ENCODE results near the gene THRB.

The THRB gene

DNA sequence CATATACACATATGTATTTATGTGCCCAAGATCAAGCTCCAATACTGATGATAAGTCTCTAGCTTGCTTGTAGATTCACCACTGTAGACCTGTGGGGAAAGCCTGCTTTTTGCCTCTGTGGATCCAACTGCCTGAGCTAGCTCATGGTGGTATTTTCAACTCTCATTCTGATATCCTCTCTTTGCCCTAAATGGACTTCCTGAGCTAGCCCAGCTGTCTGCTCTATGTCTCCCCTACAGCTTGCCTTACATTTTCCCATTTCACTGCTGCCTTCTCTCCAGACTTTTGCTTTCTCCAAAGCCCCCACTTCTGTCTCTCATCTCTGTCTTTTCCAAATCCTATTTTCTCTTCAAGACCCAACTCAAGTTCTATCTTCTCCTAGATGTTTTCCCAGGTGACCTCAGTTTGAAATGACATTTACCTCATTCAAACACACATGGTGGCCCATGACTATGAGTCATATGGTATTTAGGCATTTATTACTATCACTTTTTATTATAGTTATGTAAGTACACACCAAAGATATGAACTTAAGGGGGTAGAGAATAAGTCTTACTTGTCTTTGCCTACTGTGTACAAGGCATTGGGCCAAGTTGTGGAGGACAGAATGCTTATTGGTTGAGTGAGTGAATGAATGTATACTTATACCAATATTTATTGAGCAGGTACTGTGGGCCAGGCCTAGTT, 357.9 kb downstream of the THRB start:
- H3K9ac ChIP-seq (ENCODE audit: insufficient read length, low read depth) = no peak overlapping the region
- TF ChIP-seq ZNF274 (IDR thresholded peaks at IDR 0.05; ENCODE audit: low read depth, low read length) (no peak), YY1 (IDR thresholded peaks at IDR 0.05; ENCODE audit: insufficient read depth, insufficient read length) (no peak), SUZ12 (IDR thresholded peaks at IDR 0.05; ENCODE audit: extremely low read depth, insufficient read depth, insufficient read length) (no peak)
- H3K36me3 ChIP-seq (ENCODE audit: insufficient read depth, insufficient read length, low read length) = no peaks in the 10 kb centered on the region
- H3K27me3 ChIP-seq (ENCODE audit: insufficient read depth, insufficient read length) = no peaks in the 10 kb centered on the region
- no peak overlapping the region for H3K4me3 ChIP-seq (ENCODE audit: insufficient read length, low read depth)
- no peaks in the 10 kb centered on the region for H3K9me3 ChIP-seq (ENCODE audit: insufficient read depth, low read length)
- DNase-seq (ENCODE audit: low read depth, low spot score) = no peak
- no peaks in the 10 kb centered on the region for H3K4me1 ChIP-seq (ENCODE audit: insufficient read depth, insufficient read length)

DNA sequence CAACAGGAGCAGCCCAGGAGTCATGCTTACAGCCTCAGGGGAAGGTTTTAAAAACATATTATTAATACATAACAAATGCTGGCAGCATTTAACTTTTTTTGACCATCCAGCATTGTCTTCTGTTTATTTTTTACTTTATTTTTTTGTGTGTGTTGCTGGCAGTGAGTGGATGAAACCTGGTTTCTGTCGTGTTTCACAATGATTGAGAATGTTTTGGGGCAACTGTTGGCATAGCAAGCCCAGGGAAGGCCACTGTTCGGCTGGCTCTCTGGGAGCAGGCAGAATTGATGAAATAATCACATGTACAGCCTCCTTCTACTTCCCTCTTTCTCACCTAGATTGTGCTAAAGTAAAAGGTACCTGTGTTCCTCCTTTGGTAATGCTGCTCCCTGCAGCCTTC, 359.4 kb downstream of the THRB start:
- Histone ChIP-seq H3K36me3 (ENCODE audit: insufficient read depth, insufficient read length, low read length) (no peaks in the 10 kb centered on the region), H3K27me3 (ENCODE audit: insufficient read depth, insufficient read length) (no peaks in the 10 kb centered on the region), H3K4me3 (ENCODE audit: insufficient read length, low read depth) (no peak overlapping the region), H3K9me3 (ENCODE audit: insufficient read depth, low read length) (no peaks in the 10 kb centered on the region), H3K4me1 (ENCODE audit: insufficient read depth, insufficient read length) (no peaks in the 10 kb centered on the region), H3K9ac (ENCODE audit: insufficient read length, low read depth) (no peak overlapping the region)
- DNase-seq (ENCODE audit: low read depth, low spot score) = no peak
- no peak for TF ChIP-seq SUZ12 (IDR thresholded peaks at IDR 0.05; ENCODE audit: extremely low read depth, insufficient read depth, insufficient read length)
- TF ChIP-seq YY1 (IDR thresholded peaks at IDR 0.05; ENCODE audit: insufficient read depth, insufficient read length) = no peak
- TF ChIP-seq ZNF274 (IDR thresholded peaks at IDR 0.05; ENCODE audit: low read depth, low read length) = no peak

DNA sequence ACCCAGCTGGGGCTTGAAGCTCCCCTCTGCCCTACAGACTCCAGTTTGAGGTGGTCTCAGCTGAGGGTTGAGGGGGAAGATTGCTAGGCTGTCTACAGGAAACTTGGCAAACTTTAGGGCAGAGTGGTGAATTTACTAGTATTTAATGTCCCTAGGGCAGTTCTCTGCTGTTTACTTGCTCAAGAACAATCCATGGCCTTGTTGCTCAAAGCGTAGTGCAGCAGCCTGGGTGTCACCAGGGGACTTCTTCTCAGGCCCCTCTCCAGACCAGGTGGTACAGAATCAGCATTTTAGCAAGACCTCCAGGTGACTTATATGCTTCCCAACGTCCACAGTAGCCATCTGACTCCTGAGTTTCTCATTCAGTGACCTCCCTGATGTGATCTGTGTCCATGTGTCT, 360.7 kb downstream of the THRB start:
- TF ChIP-seq SUZ12 (IDR thresholded peaks at IDR 0.05; ENCODE audit: extremely low read depth, insufficient read depth, insufficient read length) = no peak
- TF ChIP-seq ZNF274 (IDR thresholded peaks at IDR 0.05; ENCODE audit: low read depth, low read length) = no peak
- no peak for TF ChIP-seq YY1 (IDR thresholded peaks at IDR 0.05; ENCODE audit: insufficient read depth, insufficient read length)
- DNase-seq (ENCODE audit: low read depth, low spot score) = no peak
- Histone ChIP-seq H3K4me3 (ENCODE audit: insufficient read length, low read depth) (no peak overlapping the region), H3K9me3 (ENCODE audit: insufficient read depth, low read length) (no peaks in the 10 kb centered on the region), H3K9ac (ENCODE audit: insufficient read length, low read depth) (no peak overlapping the region), H3K27me3 (ENCODE audit: insufficient read depth, insufficient read length) (no peaks in the 10 kb centered on the region), H3K4me1 (ENCODE audit: insufficient read depth, insufficient read length) (no peaks in the 10 kb centered on the region), H3K36me3 (ENCODE audit: insufficient read depth, insufficient read length, low read length) (no peaks in the 10 kb centered on the region)

DNA sequence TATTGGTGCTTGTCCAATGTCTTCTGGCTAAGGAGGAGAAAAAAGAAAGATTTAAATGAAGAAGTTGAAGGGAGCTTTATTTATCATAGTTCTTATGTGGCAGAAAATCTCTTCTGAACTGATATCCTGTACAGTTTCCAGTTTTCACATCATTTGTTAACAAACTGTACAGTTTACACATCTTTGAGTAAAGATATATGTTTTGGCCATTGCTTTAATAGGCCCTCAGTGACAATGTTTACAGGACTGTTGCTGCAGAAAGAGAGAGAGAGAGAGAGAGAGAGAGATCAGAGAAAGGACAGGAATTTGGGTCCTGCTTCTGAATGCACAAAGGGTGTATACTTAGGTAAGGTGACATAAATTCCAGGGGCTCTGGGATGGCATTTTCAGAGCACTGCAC, 361.2 kb downstream of the THRB start:
- Histone ChIP-seq H3K9ac (ENCODE audit: insufficient read length, low read depth) (no peak overlapping the region), H3K27me3 (ENCODE audit: insufficient read depth, insufficient read length) (no peaks in the 10 kb centered on the region), H3K9me3 (ENCODE audit: insufficient read depth, low read length) (no peaks in the 10 kb centered on the region), H3K4me3 (ENCODE audit: insufficient read length, low read depth) (no peak overlapping the region), H3K4me1 (ENCODE audit: insufficient read depth, insufficient read length) (no peaks in the 10 kb centered on the region), H3K36me3 (ENCODE audit: insufficient read depth, insufficient read length, low read length) (no peaks in the 10 kb centered on the region)
- no peak for DNase-seq (ENCODE audit: low read depth, low spot score)
- no peak for TF ChIP-seq YY1 (IDR thresholded peaks at IDR 0.05; ENCODE audit: insufficient read depth, insufficient read length)
- no peak for TF ChIP-seq SUZ12 (IDR thresholded peaks at IDR 0.05; ENCODE audit: extremely low read depth, insufficient read depth, insufficient read length)

DNA sequence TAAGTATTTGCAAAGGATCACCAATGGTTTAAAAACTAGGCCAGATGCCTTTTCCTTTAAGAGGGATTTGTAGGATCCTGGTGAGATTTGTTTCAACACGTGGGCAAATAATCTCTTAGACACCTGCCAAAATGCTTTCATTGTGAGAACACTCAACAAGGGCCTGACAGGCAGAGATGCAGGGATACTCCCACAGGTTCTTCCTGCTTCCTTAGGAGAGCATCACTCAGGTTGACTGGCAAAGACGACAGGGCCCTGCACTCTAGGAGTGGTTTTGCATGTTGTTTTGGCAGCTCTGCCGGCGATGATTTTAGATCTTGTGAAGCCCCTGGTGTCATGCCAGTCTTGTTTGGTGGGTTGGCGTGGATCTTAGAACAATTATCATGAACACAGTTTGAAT, 365.1 kb downstream of the THRB start:
- H3K4me3 ChIP-seq (ENCODE audit: insufficient read length, low read depth) = no peak overlapping the region
- TF ChIP-seq YY1 (IDR thresholded peaks at IDR 0.05; ENCODE audit: insufficient read depth, insufficient read length) = no peak
- H3K9ac ChIP-seq (ENCODE audit: insufficient read length, low read depth) = no peak overlapping the region
- no peaks in the 10 kb centered on the region for H3K9me3 ChIP-seq (ENCODE audit: insufficient read depth, low read length)
- H3K4me1 ChIP-seq (ENCODE audit: insufficient read depth, insufficient read length) = no peaks in the 10 kb centered on the region
- DNase-seq (ENCODE audit: low read depth, low spot score) = no peak
- H3K27me3 ChIP-seq (ENCODE audit: insufficient read depth, insufficient read length) = no peaks in the 10 kb centered on the region
- H3K36me3 ChIP-seq (ENCODE audit: insufficient read depth, insufficient read length, low read length) = no peaks in the 10 kb centered on the region

DNA sequence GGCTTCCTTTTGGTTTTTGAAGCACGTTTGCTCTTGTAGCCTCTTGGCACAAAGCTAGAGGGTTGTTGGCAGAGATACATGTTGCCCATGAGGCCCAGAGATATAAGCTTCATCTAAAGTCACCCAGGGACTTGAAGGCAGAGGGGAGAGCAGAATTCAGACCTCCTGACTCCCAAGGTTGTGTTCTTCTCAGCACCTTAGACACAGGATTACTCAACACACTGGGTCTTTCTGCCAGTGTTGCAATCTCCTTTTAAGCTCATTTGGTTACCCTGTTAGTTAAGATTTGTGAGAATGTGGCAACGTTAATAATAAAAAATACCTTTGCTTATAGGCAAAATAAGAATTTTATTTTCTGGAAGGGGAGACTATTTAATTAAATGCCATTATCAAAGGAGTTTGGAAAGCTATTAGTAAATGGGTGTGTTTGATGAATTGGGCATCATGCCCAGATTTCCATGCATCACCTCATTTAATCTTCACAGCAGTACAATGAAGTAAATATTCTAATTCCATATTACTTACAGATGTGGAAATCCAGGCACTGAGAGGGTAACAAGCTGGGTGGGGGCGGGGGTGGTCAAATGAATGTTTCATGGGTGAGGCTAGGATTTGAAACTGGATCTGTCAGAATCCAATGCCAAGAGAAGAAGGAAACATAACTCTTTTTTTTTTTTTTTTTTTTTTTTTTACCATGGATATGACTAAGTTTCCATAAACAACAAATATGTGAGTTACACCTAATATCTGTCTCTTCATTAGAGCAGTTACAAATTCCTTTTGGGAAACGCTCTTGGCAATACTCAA, 366.2 kb downstream of the THRB start:
- no peak for TF ChIP-seq YY1 (IDR thresholded peaks at IDR 0.05; ENCODE audit: insufficient read depth, insufficient read length)
- TF ChIP-seq SUZ12 (IDR thresholded peaks at IDR 0.05; ENCODE audit: extremely low read depth, insufficient read depth, insufficient read length) = no peak
- no peak for TF ChIP-seq ZNF274 (IDR thresholded peaks at IDR 0.05; ENCODE audit: low read depth, low read length)
- no peak for DNase-seq (ENCODE audit: low read depth, low spot score)
- Histone ChIP-seq H3K9ac (ENCODE audit: insufficient read length, low read depth) (no peak overlapping the region), H3K4me1 (ENCODE audit: insufficient read depth, insufficient read length) (no peaks in the 10 kb centered on the region), H3K27me3 (ENCODE audit: insufficient read depth, insufficient read length) (no peaks in the 10 kb centered on the region), H3K4me3 (ENCODE audit: insufficient read length, low read depth) (no peak overlapping the region), H3K9me3 (ENCODE audit: insufficient read depth, low read length) (no peaks in the 10 kb centered on the region), H3K36me3 (ENCODE audit: insufficient read depth, insufficient read length, low read length) (no peaks in the 10 kb centered on the region)

DNA sequence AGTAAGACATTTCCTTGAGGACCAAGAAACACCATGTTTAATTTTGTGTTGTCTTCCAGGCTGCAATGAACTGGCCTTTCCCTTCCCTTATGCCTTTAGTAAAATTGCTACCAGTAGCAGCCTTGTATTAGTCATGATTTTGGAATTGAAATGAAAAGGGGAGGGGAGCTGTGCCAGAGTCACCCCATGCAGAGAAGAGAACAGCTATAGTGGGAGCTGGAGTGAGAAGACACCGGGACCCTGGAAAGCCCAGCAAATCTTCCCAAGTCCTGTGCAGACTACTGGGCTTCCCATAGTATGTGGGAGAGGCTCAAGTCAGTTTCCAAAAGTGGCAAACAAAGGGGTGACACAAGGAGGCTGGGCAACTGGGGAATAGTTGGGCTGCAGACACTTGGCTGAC, 371.1 kb downstream of the THRB start:
- Histone ChIP-seq H3K27me3 (ENCODE audit: insufficient read depth, insufficient read length) (no peaks in the 10 kb centered on the region), H3K9me3 (ENCODE audit: insufficient read depth, low read length) (no peaks in the 10 kb centered on the region), H3K36me3 (ENCODE audit: insufficient read depth, insufficient read length, low read length) (no peaks in the 10 kb centered on the region), H3K4me3 (ENCODE audit: insufficient read length, low read depth) (no peak overlapping the region), H3K4me1 (ENCODE audit: insufficient read depth, insufficient read length) (no peaks in the 10 kb centered on the region), H3K9ac (ENCODE audit: insufficient read length, low read depth) (no peak overlapping the region)
- TF ChIP-seq SUZ12 (IDR thresholded peaks at IDR 0.05; ENCODE audit: extremely low read depth, insufficient read depth, insufficient read length) (no peak), YY1 (IDR thresholded peaks at IDR 0.05; ENCODE audit: insufficient read depth, insufficient read length) (no peak), ZNF274 (IDR thresholded peaks at IDR 0.05; ENCODE audit: low read depth, low read length) (no peak)
- DNase-seq (ENCODE audit: low read depth, low spot score) = no peak

All from NT2/D1 (cell line).